Osteoblast (primary cell): ENCODE results near the gene CD47. TPM values are rescaled to one million over a fixed set of nuclear protein-coding genes. Genes with fewer than 3 reads are reported as not detected.

Source experiments
- DNase-seq: peaks from one replicate; pipeline ENCODE4 v3.0.0; 2011; ENCODE audit warnings: low spot score, mixed read lengths; ENCODE audit not compliant: insufficient read length; ENCODE audit errors: missing footprints
- H2AFZ ChIP-seq: 2 replicates; pipeline ENCODE4 v1.6.0; 2011; ENCODE audit warnings: mild to moderate bottlenecking, low read length
- H3K27ac ChIP-seq: 2 replicates; pipeline ENCODE4 v1.5.1; 2011; ENCODE audit warnings: mild to moderate bottlenecking, low read depth, low read length, moderate library complexity
- H3K27me3 ChIP-seq: 2 replicates; pipeline ENCODE4 v1.6.0; 2012; ENCODE audit warnings: mild to moderate bottlenecking, control low read depth, inconsistent platforms, low read length, moderate library complexity; ENCODE audit not compliant: insufficient read depth
- H3K36me3 ChIP-seq: 2 replicates; pipeline ENCODE4 v1.5.1; 2011; ENCODE audit warnings: mild to moderate bottlenecking, low read length, control low read depth, moderate library complexity; ENCODE audit not compliant: insufficient read depth
- H3K4me1 ChIP-seq: 2 replicates; pipeline ENCODE4 v1.5.1; 2011; ENCODE audit warnings: mild to moderate bottlenecking, low read length, control low read depth, moderate library complexity; ENCODE audit not compliant: insufficient read depth
- H3K4me2 ChIP-seq: 2 replicates; pipeline ENCODE4 v1.6.0; 2011; ENCODE audit warnings: mild to moderate bottlenecking, low read length; ENCODE audit not compliant: insufficient read depth
- H3K4me3 ChIP-seq: fragments of 200-600 bp; sonication (generic); 3 replicates; pipeline ENCODE4 v1.5.1; 2012; ENCODE audit warnings: mild to moderate bottlenecking, low read length, inconsistent platforms; ENCODE audit not compliant: insufficient read depth
- H3K79me2 ChIP-seq: 2 replicates; pipeline ENCODE4 v1.6.0; 2012; ENCODE audit warnings: mild to moderate bottlenecking, low read length, control low read depth, inconsistent platforms; ENCODE audit not compliant: insufficient read depth
- H3K9me3 ChIP-seq: 2 replicates; pipeline ENCODE4 v1.5.1; 2011; ENCODE audit warnings: low read depth, low read length, control low read depth
- H4K20me1 ChIP-seq: 2 replicates; pipeline ENCODE4 v1.6.0; 2012; ENCODE audit warnings: mild to moderate bottlenecking, low read length, control low read depth; ENCODE audit not compliant: insufficient read depth
- total RNA-seq: library from RNA; depleted of rRNA; stranded (reverse); fragments of >200 nt; gene quantifications from 2 replicates; pipeline ENCODE4 v1.2.3, GENCODE V29; 2012
- TF ChIP-seq, protein P1 (sequence below): IDR thresholded peaks from 2 replicates; pipeline ENCODE4 v1.5.1; 2011; ENCODE audit warnings: mild to moderate bottlenecking, low read depth, low read length, moderate library complexity; ENCODE audit errors: extremely low read depth

Gene CD47
- total RNA-seq, 1 donor, result 72.7 TPM

- H4K20me1 ChIP-seq, result no peaks in the 10 kb centered on the region
- no peak for DNase-seq
- no peak overlapping the region for H3K4me2 ChIP-seq
- H3K79me2 ChIP-seq, result no peaks in the 10 kb centered on the region
- no peak overlapping the region for H3K27ac ChIP-seq
- no peaks in the 10 kb centered on the region for H3K9me3 ChIP-seq
- peaks cover 9% of the 10 kb centered on the region for H3K27me3 ChIP-seq
- no peak overlapping the region for H2AFZ ChIP-seq
- H3K4me1 ChIP-seq, result peaks cover under 1% of the 10 kb centered on the region
- TF ChIP-seq, protein P1, sequence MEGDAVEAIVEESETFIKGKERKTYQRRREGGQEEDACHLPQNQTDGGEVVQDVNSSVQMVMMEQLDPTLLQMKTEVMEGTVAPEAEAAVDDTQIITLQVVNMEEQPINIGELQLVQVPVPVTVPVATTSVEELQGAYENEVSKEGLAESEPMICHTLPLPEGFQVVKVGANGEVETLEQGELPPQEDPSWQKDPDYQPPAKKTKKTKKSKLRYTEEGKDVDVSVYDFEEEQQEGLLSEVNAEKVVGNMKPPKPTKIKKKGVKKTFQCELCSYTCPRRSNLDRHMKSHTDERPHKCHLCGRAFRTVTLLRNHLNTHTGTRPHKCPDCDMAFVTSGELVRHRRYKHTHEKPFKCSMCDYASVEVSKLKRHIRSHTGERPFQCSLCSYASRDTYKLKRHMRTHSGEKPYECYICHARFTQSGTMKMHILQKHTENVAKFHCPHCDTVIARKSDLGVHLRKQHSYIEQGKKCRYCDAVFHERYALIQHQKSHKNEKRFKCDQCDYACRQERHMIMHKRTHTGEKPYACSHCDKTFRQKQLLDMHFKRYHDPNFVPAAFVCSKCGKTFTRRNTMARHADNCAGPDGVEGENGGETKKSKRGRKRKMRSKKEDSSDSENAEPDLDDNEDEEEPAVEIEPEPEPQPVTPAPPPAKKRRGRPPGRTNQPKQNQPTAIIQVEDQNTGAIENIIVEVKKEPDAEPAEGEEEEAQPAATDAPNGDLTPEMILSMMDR, result no peak
- no peaks in the 10 kb centered on the region for H3K36me3 ChIP-seq
- H3K4me3 ChIP-seq, result no peak overlapping the region
Measured at GRCh38 chr3:108125550-108126071, 34.8 kb upstream of the CD47 start.

DNA sequence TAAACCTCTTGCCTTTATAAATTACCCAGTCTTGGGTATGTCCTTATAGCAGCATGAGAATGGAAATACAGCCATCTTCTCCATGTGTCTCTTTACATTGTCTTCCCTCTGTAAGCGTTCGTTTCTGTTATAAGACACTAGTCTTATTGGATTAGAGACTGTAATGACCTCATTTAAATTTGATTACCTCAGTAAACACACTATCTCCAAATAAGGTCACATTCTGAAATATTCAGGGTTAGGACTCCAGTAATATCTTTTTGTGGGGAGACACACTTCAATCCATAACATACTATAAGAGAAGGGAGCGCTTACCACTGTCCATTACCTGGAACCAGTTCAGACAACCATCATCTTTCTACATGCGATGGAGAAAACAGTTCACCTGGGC is 34.3 kb upstream of the CD47 start:
- Histone ChIP-seq H4K20me1 (no peaks in the 10 kb centered on the region), H3K4me3 (no peak overlapping the region), H3K4me2 (no peak overlapping the region), H3K79me2 (no peaks in the 10 kb centered on the region), H2AFZ (no peak overlapping the region), H3K9me3 (no peaks in the 10 kb centered on the region), H3K36me3 (no peaks in the 10 kb centered on the region), H3K27me3 (peaks cover 9% of the 10 kb centered on the region), H3K27ac (no peak overlapping the region), H3K4me1 (no peaks in the 10 kb centered on the region)
- TF ChIP-seq, protein P1, result no peak
- DNase-seq, result no peak

DNA sequence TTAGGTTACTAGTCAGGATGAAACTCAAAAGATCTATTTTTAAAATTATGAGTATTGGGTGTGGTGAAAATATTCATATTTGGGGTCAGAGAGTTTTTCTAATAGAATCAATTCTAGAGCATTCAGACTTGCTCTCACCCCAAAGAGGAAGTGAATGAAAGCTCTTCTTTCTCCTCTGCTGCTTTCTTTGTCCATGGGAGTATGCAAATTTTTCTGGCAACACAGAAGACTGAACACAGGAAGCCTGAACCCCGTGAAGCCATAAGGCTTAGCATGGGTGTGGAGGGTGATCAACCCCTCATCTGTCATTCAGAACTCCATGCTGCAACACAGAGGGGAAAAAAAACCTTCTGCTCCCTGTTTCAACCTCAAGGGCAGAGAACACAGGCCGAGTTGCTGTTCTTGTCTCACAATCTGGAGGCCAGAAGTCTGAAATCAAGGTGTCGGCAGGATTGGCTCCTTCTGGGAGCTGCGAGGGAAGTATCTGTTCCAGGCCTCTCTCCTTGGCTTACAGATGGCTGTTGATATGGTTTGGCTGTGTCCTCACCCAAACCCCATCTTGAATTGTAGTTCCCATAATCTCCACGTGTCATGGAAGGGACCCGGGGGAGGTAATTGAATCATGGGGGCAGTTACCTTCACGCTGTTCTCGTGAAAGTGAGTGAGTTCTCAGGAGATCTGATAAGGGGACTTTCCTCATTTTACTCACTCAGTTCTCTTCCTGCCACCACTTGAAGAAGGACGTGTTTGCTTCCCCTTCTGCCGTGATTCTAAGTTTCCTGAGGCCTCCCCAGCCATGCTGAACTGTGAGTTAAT is 33.7 kb upstream of the CD47 start:
- H2AFZ ChIP-seq, result peak overlapping the region; percentile 76
- peaks cover 9% of the 10 kb centered on the region for H3K27me3 ChIP-seq
- no peaks in the 10 kb centered on the region for H3K4me1 ChIP-seq
- H3K27ac ChIP-seq, result no peak overlapping the region
- TF ChIP-seq, protein P1, result no peak
- no peaks in the 10 kb centered on the region for H3K36me3 ChIP-seq
- H3K9me3 ChIP-seq, result no peaks in the 10 kb centered on the region
- no peaks in the 10 kb centered on the region for H4K20me1 ChIP-seq
- no peak for DNase-seq
- no peak overlapping the region for H3K4me3 ChIP-seq
- no peaks in the 10 kb centered on the region for H3K79me2 ChIP-seq
- no peak overlapping the region for H3K4me2 ChIP-seq

DNA sequence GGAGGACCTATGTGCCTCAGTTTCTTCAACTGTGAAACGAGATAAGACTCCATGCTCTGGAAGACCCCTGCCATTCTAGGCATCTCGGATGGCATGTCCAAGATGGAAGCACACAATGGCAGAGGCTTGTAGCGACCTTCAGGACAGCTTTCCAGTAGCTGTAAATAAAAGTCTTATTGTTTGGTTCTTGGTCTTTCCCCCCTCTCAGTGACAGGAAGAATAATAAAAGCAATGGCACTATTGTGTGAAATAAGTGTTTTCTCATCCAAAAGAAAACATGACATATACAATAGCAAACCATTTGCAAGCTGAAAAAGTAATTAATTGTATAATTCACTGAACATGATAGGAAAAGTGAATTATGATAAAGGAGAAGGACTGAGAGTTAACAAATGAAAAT is 32.5 kb upstream of the CD47 start:
- Histone ChIP-seq H3K4me2 (no peak overlapping the region), H3K36me3 (no peaks in the 10 kb centered on the region), H3K4me3 (no peak overlapping the region), H4K20me1 (no peaks in the 10 kb centered on the region), H3K4me1 (no peaks in the 10 kb centered on the region), H3K9me3 (no peaks in the 10 kb centered on the region), H3K27me3 (peaks cover 9% of the 10 kb centered on the region), H3K27ac (no peak overlapping the region), H3K79me2 (no peaks in the 10 kb centered on the region), H2AFZ (no peak overlapping the region)
- no peak for DNase-seq
- TF ChIP-seq, protein P1, result no peak
